HG02678 (cell line): ENCODE measurements around the gene TTC32.
"Not testable (repeated sequence)": the region's sequence is repeated elsewhere in the genome, so short reads cannot be mapped to it uniquely, and the experiment has no call there.

Source experiments
- ATAC-seq: cut with Tn5 transposase; IDR thresholded peaks from one replicate; pipeline ENCODE4 v1.9.1; 2021; ENCODE audit warnings: mild to moderate bottlenecking, moderate library complexity; ENCODE audit not compliant: unreplicated experiment

TTC32 gene

DNA sequence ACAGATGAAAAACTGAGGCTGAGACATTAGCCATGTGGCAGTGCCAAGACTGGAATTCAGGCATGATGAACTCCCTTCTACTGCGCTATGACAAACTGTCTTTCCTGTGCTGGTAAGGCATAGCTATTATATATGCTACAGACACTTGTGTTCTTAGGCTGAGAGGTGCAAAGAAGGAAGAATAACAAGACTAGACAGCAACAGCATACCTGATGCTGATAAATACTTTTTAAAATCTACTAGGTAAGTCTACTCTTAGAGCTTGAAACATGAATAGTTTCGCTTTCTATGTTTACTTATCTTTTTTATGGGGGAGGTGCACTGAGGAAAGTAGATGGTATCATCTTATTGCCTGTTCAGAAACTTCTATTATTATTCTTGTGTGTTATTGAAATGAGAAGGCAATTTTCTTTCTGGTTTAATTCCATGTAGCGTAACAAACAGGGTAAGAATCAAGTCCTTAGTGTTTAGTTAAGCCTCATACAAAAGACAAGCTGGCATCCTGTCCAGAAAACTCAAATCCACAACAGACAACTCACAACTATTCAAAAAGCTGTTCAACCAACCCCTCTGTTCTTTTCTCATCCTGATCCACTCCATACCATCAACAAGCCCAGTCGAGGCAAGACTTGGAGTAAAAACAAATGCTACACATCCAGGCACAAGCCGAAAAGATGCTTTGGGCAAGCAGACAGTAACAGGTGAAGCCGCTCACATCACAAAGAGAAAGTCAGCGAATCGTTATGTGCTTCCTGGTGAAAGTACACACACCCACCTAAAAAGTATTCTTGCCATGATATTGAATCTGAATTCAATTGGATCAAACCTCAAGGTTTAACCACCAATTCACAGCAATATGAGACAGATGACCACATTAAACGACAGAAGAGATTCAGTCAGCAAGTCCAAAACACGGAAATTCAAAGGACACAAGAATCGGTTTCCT, 1.5 kb downstream of the TTC32 start:
- ATAC-seq: peak; percentile 31

- no peak for ATAC-seq
These were observed 3.0 kb downstream of the TTC32 start for GRCh38 chr2:19898592-19899329.

DNA sequence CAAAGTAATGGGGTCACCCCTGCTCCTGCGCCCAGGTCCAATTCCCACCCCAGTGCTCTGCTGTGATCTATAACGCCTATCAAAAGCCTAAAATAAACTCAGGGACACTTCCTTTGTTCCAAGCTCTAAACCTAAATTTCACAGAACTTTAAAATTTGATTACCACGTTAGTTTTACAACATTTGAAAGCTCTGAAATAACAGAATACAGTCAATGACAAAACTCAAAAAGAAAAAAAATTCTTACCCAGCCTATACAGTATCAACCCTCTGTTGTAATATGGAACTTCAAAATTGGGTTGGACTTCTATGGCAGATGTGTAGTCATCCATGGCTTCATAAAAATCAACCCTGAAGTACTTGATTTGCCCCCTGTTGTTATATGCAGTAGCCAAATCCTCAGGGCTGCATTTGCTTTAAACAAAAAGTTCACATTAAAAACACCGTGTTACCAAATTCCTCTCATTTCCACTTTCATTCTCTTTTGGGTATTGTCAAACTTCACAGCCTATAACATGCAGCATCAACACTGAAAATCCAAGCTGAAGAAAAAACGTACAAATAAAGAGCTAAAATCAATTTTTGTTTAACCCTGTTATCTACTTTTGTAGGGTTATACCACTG, 4.0 kb downstream of the TTC32 start:
- ATAC-seq: no peak

DNA sequence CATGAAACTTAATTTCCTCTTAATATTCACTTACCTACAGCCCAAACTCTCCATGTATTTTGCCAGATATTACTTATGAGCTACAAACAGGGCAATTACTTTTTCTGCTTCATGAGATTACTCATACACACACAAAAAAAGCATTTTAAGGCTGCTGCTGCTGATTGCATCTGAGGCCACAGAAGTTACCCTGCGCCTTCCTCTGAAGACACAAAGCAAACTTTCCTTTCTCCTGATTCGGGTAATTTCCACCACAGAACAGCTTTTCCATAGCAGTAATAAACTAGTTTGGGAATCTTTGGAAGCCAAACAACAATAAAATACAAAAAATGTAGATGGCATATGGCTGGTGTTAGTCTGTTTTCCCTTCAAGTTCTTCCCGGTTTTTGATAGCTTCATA, 6.2 kb downstream of the TTC32 start:
- ATAC-seq: no peak

GRCh38 chr2:19894134-19894792, 7.5 kb downstream of the TTC32 start:
- peak; percentile 18 for ATAC-seq

DNA sequence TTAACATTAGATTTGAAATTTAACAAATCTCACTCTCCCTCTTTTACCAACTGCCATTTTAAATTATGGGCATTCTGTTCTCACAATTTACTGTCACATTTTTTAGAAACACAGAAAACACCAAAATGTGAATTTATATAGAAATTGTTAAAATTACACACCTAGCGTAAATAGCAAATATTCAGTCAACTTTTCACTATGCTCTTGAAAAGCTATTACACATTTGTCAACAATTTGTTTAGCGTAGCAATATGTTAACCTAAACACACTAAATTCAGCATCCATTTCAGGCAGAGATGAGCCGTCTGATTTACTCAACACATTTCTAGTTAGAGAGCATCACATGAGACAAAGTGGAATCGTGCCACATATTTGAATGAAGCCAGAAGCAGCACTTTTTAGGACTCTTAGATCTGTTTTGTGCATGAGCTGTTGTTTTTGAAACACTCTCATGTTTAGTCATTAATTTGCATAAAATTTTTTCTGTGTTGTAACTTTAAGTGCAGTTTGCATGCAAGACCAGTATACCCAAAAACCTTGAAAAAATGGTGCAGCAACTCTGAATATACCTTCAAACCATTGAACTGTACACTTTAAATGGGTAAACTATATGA, 8.2 kb downstream of the TTC32 start:
- ATAC-seq: peak; percentile 78

- ATAC-seq: not testable (repeated sequence)
These were observed 9.8 kb downstream of the TTC32 start for GRCh38 chr2:19891971-19892370.

- no peak for ATAC-seq
These were observed 11.7 kb downstream of the TTC32 start for GRCh38 chr2:19890104-19890503.

- no peak for ATAC-seq
These were observed 13.0 kb downstream of the TTC32 start for GRCh38 chr2:19888831-19889230.

DNA sequence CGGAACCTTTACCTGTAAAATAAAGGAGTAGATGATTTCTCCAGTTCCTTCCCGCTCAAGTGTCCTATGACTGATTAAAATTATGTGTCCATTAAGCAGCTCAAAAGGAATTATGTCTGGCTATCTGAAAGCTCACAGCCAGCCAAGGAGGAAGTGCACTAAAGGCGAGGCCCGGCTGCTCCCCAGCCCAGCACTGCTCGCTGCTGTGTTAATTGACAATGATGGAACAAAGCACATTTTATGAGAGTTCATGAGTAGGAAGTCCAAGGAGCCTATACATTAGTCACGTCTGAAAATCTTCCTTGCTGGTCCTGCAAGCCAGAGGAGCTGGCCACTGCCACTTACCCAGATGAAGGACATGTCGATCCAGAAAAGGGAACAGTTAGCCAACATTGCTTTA, 14.3 kb downstream of the TTC32 start:
- no peak for ATAC-seq

DNA sequence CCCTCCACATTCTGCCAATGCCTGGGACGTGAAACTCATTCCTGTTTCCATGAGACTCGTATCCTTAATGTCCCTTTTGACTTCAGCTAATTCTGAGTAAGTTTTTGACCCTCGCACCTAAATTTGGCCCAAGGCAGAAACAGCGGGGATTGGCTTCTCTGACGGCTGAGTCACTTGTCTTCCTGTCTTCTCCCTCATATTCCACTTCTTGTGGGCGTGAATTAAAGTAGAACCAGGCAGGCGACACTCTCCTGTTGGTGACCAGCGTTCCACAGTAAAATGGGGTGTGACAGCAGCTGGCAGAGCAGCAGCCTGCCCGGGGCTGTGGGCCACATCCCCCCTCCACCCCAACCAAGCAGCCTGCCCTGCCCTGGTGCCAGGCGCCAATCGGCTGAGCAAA, 15.5 kb downstream of the TTC32 start:
- no peak for ATAC-seq

DNA sequence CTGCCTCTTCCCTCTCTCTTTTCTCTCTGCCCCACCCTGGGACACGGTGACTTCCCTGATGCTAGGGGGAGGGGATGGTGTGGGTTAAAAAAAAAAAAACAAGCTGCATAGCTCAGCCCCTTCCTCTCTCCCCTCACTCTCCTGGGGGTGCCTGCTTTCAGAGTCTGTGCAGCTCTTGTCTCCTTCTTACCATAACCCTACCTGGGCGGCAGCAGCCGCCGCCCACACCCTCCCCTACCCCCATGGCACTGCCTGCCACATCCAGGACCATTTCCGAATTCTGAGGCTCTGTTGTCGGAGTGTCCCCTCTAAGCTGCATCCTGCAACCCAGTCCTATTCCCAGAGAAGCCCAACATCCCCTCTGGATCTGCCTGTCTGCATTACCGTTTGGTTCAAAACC, 16.0 kb downstream of the TTC32 start:
- no peak for ATAC-seq

GRCh38 chr2:19883971-19884720, 17.6 kb downstream of the TTC32 start:
- no peak for ATAC-seq

GRCh38 chr2:19883486-19883885, 18.3 kb downstream of the TTC32 start:
- ATAC-seq: no peak

DNA sequence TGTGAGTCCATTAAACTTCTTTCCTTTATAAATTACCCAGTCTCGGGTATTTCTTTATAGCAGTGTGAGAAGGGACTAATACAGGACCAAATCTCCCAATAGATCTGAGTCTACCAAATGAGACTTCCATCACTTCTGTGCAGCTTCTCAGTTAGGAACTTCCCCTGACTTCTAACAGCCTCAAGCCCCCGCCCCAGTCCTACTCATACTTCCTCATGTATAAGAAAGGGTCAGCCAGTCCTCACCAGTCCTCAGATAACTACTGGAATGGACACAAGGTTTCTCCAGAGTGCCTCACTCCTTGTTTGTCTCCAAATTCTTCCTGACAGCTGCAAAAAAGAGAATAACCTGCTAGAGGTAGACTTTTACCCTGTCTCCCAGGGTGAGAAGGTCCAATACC, 19.5 kb downstream of the TTC32 start:
- ATAC-seq: no peak

DNA sequence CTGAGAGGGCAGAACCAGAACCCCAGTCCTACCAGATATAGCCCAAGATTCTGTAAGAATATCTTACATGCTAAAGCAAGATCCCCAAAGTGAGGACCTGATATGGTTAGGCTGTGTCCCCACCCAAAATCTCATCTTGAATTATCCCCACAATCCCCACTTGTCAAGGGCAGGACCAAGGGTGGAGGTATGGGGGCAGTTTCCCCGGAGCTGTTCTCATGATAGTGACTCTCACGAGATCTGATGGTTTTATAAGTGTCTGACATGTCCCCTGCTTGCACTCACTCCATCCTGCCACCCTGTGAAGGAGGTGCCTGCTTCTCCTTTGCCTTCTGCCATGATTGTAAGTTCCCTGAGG, 19.9 kb downstream of the TTC32 start:
- no peak for ATAC-seq

- no peak for ATAC-seq
These were observed 20.4 kb downstream of the TTC32 start for GRCh38 chr2:19881221-19881907.

- not testable (repeated sequence) for ATAC-seq
These were observed 21.6 kb downstream of the TTC32 start for GRCh38 chr2:19880191-19880590.

DNA sequence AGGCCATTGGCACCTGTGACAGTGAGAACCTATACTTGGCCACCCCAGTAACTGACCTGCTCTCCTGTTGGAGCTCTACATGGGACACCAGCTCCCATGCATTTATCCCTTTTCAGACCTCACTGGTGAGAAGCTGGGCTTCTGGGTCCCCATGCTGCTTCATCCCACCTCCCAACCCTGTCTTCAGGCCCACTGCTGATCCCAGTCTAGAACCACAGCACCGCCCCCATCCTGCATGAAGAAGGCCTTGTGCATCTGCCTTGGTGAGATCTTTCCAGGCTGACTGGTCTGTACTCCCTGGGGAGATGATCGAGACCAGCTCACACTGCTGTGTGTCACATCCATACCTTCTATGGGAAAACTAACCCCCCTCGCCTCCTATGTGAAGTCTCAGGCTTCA, 22.7 kb downstream of the TTC32 start:
- no peak for ATAC-seq
